ENCODE data around the gene NFIX.
"Not testable (repeated sequence)": the region's sequence is repeated elsewhere in the genome, so short reads cannot be mapped to it uniquely, and the experiment has no call there.

The NFIX gene

GRCh38 chr19:12994701-12995595 lies at the start of gene NFIX:
TSS of gene NFIX (plus strand) at chr19:12995475. CDS start at chr19:12995838, 363 bp downstream.
- peak; percentile 66 to 67 for DNase-seq

- peak; percentile 99 for DNase-seq
Observed at GRCh38 chr19:12945479-12946091, 49.7 kb upstream of the NFIX start, which contains the start of gene RAD23A. TSS of gene RAD23A (plus strand) at chr19:12945862. CDS start at chr19:12945949, 87 bp downstream.

GRCh38 chr19:12946092-12946721 lies 49.1 kb upstream of the NFIX start:
- DNase-seq: peak; percentile 70 to 77

- DNase-seq: no peak
Observed at GRCh38 chr19:12946731-12947496, 48.4 kb upstream of the NFIX start.

GRCh38 chr19:12947702-12948611 lies 47.3 kb upstream of the NFIX start:
- no peak for DNase-seq

GRCh38 chr19:12948612-12949362 lies 46.5 kb upstream of the NFIX start:
- no peak for DNase-seq

GRCh38 chr19:12949363-12950283 lies 45.7 kb upstream of the NFIX start:
- no peak for DNase-seq

- DNase-seq: not testable (repeated sequence)
Observed at GRCh38 chr19:12952050-12952449, 43.2 kb upstream of the NFIX start.

- DNase-seq: no peak
Observed at GRCh38 chr19:12952488-12953137, 42.7 kb upstream of the NFIX start.

- DNase-seq: no peak
Observed at GRCh38 chr19:12953138-12953798, 42.0 kb upstream of the NFIX start.

- DNase-seq: no peak
Observed at GRCh38 chr19:12953799-12954611, 41.3 kb upstream of the NFIX start.

GRCh38 chr19:12954612-12954962 lies 40.7 kb upstream of the NFIX start:
- DNase-seq: no peak

GRCh38 chr19:12955575-12955974 lies 39.7 kb upstream of the NFIX start:
- not testable (repeated sequence) for DNase-seq

- DNase-seq: no peak
Observed at GRCh38 chr19:12955996-12956395, 39.3 kb upstream of the NFIX start.

GRCh38 chr19:12956446-12957388 lies 38.6 kb upstream of the NFIX start, which contains the start of gene GADD45GIP1:
TSS of gene GADD45GIP1 (minus strand) at chr19:12957223. CDS start at chr19:12957212, 11 bp downstream.
- peak; percentile 91 to 93 for DNase-seq

- DNase-seq: not testable (repeated sequence)
Observed at GRCh38 chr19:12957389-12957952, 37.8 kb upstream of the NFIX start.

All from activated T-cell treated with anti-CD3 and anti-CD28 coated beads, Interleukin-2, amount 50 U/mL, for 48 hours (primary cell).